NCI-H1092 (cell line): Measurements from ENCODE around the gene RTN3.

ENCODE experiments used
- DNase-seq: peaks from one replicate; lab custom pipeline; 2025; lab: John Stamatoyannopoulos, UW

The RTN3 gene

DNA sequence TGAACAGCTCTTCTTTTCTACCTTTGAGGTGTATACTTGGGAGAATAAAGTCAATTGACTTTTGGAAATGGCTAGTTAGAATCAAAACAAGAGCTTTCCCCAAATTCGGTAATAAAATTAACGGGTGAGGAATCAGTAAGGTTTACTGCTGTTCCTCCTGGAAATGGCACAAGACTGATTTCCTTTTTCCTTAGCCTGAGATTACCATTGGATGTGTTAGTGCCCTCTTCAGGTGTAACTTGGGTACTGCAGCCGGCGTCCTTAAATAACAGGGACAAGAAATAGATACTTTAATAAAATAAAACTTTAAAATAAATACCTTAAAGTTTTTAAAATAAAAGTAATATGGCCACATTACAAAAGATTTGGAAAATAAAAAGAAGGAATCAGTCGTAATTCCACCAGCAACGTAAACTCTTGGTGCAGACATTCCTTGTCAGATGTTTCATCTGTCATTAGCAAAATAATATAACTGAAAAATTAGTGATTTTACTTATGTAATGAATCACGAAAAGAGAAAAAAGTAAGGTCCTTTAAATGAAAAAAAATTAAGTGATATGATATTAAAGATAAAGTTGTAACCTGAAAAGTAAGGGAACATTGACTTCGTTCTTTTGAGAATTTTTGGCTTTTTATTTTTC lies 57.5 kb downstream of the RTN3 start:
- DNase-seq: peak; percentile 62

- DNase-seq: no peak
Measured at GRCh38 chr11:63745304-63746170, 64.2 kb downstream of the RTN3 start.

GRCh38 chr11:63747011-63747410 lies 65.7 kb downstream of the RTN3 start:
- no peak for DNase-seq

- no peak for DNase-seq
Measured at GRCh38 chr11:63749624-63750023, 68.3 kb downstream of the RTN3 start.

GRCh38 chr11:63756919-63757761 lies 75.8 kb downstream of the RTN3 start:
- no peak for DNase-seq

- DNase-seq: no peak
Measured at GRCh38 chr11:63760487-63761079, 79.3 kb downstream of the RTN3 start.

- no peak for DNase-seq
Measured at GRCh38 chr11:63761188-63761587, 79.9 kb downstream of the RTN3 start.

DNA sequence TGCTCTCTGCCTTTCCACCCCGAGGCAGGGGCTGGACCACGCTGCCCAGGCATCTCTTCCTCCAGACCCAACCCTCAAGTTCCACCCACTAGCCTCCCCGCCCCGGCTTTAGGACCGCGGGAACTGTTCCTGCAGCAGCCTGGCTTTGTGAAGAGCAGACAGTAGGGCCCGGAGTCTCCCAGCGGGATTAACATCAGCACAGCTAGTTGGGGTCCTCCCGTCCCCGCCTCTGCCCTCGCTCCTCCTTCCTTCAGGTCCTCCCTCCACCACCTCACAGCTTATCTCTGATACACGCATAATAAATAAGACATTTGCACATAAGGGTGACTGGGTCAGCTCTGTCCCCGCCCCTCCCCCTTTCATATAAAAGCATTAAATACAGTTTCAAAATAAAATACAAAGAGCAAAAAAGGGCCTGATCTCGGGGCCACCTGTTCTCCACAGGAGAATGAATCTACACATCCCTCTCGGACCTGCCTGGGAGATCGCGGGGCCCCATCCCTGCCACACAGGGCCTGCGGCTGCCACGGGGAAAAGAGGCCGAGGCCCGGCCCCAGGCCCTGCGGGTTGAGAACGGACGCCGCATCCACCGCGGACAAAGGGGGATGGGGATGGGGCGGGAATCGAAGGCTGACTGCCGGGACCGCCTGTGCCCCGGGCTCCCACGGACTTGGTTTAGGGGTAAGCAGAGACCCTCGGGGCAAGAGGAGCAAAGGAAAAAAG lies 80.8 kb downstream of the RTN3 start:
- DNase-seq: no peak

DNA sequence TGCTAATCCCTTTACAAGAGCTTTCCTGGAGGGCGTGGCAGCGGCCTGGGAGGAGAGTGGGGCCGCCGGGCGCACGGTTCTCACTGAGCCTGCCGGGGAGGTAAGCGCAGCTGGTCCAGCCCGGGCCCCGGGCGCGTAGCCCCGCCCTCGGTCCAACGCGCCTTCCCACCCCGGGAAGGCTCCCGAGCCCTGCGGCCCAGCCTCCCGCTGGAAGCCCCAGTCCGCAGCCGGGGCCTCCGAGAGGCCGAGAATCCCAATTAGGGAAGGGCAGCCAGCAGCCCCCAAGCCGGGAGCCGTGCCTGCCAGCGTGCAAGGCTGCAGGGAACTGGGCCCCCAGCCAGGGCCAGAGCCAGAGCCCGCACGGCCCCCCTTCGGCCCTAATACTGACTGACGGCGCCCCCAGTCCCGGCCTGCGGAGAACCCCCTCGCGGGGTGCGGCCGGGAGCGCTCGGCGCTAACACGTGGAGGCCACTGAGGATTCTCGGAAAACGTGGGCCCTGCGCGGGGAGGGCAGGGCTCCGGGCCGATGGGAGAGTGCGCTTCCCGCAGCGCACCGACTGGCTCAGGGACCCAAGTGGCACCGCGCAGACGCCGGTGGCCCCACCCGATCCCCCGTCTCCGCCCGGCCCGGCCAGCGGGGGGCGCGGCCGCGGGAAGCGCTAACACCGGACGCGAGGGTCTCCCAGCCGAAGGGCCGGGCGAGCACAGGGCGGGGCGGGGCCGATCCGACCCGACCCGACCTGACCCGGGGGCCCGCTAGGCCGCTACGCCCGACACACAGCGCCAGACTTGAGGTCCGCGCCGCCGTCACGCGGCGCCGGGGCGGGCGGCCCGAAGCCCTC lies 81.6 kb downstream of the RTN3 start:
- DNase-seq: no peak

GRCh38 chr11:63763496-63764339 lies 82.4 kb downstream of the RTN3 start:
- DNase-seq: no peak

DNA sequence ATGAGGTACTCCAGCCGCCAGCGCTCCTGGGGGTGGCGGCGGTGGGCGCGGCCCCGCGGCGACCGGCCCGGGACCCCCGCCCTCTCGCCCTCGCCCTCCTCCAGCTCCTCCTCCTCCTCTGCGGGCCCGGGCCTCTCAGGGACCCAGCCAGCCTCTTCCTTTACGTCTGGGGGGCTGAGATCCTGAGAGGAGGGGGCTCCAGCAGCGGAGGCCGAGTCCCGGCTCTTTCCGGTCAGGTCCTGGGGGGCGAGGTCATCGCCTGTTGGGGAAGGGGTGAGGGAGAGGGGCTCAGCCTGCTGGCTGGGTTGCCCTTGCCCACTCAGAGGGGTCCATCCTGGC lies 83.0 kb downstream of the RTN3 start:
- no peak for DNase-seq

DNA sequence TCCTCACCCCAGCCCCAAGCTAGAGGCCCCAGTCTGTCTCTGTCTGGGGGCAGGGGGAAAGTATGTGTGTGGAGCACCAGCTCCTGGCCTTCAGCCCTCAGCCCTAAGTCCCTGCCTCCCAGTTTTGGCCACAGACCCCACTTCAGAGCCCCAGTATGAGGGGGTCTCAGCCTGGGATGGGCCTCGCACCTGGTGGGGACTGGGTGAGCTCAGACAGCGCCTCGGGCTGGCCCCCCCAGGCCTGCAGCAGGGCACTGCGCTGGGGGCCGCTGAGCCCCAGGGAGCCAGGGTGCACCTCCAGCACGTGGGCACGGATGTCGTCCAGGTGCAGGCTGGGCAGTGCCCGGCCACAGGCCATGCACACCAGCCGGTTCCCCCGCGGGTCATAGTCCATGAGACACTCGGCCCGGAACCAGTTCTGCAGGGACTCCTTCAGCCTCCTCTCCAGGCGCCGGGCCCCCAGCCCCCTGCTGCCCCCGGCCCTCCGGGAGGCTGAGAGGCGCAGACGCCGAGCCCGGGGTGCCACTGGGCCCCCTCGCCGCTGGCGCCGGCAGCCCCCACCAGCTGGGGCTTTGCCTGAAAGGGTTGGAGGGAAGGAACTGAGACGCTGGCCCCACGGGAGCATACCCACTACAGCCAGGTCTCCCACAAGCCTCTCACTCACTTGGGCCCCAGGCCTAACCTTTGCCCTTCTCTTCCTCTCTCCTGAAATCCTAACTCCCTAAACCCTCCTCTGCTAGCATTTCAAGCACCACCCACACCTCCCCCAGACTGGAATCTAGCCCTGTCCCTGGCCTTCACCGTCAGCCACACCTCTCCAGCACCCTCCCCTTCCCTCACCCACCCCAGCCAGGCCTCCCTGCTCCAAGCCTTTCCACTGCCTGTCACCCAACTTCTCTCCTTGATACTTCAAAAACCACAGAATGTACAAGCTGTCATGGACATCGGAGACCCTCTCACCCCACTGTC lies 83.7 kb downstream of the RTN3 start:
- DNase-seq: no peak

GRCh38 chr11:63765688-63766241 lies 84.5 kb downstream of the RTN3 start:
- DNase-seq: no peak

- DNase-seq: no peak
Measured at GRCh38 chr11:63766531-63767235, 85.4 kb downstream of the RTN3 start.

DNA sequence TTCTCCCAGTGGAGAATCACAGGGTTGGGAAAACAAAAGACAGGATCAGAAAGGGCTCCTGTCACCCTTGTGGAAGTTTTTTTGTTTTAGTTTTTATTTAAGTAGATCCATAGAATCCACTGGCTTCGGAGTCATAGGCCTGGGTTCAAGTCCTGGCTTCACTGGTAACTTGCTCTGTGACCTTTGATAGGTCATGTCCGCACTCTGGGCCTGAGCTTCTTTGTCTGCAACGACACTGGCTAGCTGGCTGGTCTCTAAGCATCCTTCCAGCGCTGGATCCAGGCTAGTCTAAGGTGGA lies 85.9 kb downstream of the RTN3 start:
- no peak for DNase-seq

GRCh38 chr11:63767565-63768236 lies 86.4 kb downstream of the RTN3 start:
- DNase-seq: peak; percentile 69
